GM12878 (cell line): Measurements from ENCODE around the gene PSMB9. TPM values are rescaled to one million over a fixed set of nuclear protein-coding genes. Genes with fewer than 3 reads are reported as not detected.

Experiments
- ATAC-seq: fragments of 200-7000 bp; cut with Tn5 transposase; 3 replicates; pipeline ENCODE4 v1.9.1; 2020; ENCODE audit warnings: mild to moderate bottlenecking, moderate library complexity
- BruUV-seq: library from RNA; stranded (reverse); fragments of 400-500 nt; replicated peaks from 2 replicates; lab custom pipeline; 2021; lab: Mats Ljungman, UMichigan
- CTCF ChIA-PET: fragments of 300-600 bp; sonication (Branson Sonifier 250); formaldehyde crosslinking; extraction: SDS; loops from one replicate; lab custom pipeline; 2021; ENCODE audit warnings: inconsistent platforms; lab: Yijun Ruan, JAX
- POLR2A ChIA-PET: fragments of 350-600 bp; formaldehyde crosslinking; extraction: SDS; loops from one replicate; lab custom pipeline; 2021; ENCODE audit warnings: inconsistent platforms; lab: Charles Lee
- RAD21 ChIA-PET: fragments of 300-600 bp; sonication (Branson Sonifier 250); formaldehyde crosslinking; loops from one replicate; lab custom pipeline; 2023; ENCODE audit warnings: antibody characterized with exemption; ENCODE audit not compliant: unreplicated experiment; lab: Charles Lee
- SMC1A ChIA-PET: fragments of 300-600 bp; sonication (Branson Sonifier 250); formaldehyde crosslinking; loops from one replicate; lab custom pipeline; 2023; ENCODE audit not compliant: unreplicated experiment, uncharacterized antibody; lab: Charles Lee
- DNase-seq: peaks from one replicate; pipeline ENCODE4 v3.0.0-alpha.2; 2011; ENCODE audit warnings: low read depth, low spot score
- FAIRE-seq: peaks from 3 replicates; lab custom pipeline; 2011; peaks lifted over from hg19 to GRCh38; lab: Jason Lieb, UNC
- H2AFZ ChIP-seq: 2 replicates; pipeline ENCODE4 v1.6.0; 2011; ENCODE audit warnings: low read depth, low read length, control low read depth; ENCODE audit not compliant: control insufficient read depth
- H3K27ac ChIP-seq: 2 replicates; pipeline ENCODE4 v1.5.1; 2011; ENCODE audit warnings: control low read depth; ENCODE audit not compliant: control insufficient read depth, insufficient read depth
- H3K27me3 ChIP-seq, 2 experiments: replicated peaks in 1 of 2; 2 replicates each; pipeline versions ENCODE4 v1.6.0 to v1.6.1; 2011; ENCODE audit warnings: low read length in 1 of 2; ENCODE audit not compliant: control insufficient read depth in 2 of 2, insufficient read depth in 2 of 2
- H3K36me3 ChIP-seq, 2 experiments: 2 replicates each; pipeline ENCODE4 v1.5.1; 2011; ENCODE audit warnings: low read length in 1 of 2; ENCODE audit not compliant: control insufficient read depth in 2 of 2, insufficient read depth in 2 of 2
- H3K4me1 ChIP-seq: 2 replicates; pipeline ENCODE4 v1.6.1; 2011; ENCODE audit warnings: mild to moderate bottlenecking, low read length, moderate library complexity, mixed read lengths; ENCODE audit not compliant: control insufficient read depth, insufficient read depth
- H3K4me2 ChIP-seq: 2 replicates; pipeline ENCODE4 v1.6.0; 2011; ENCODE audit warnings: control low read depth; ENCODE audit not compliant: control insufficient read depth, insufficient read depth
- H3K4me3 ChIP-seq: fragments of 200-600 bp; sonication (generic); 2 replicates; pipeline ENCODE4 v1.5.1; 2016
- H3K79me2 ChIP-seq: 2 replicates; pipeline ENCODE4 v1.6.0; 2011; ENCODE audit warnings: low read length; ENCODE audit not compliant: control insufficient read depth, insufficient read depth
- H3K9ac ChIP-seq: 2 replicates; pipeline ENCODE4 v1.8.0; 2011; ENCODE audit warnings: low read length, control low read depth, mixed read lengths; ENCODE audit not compliant: control insufficient read depth, insufficient read depth
- H3K9me3 ChIP-seq: replicated peaks from 3 replicates; pipeline ENCODE4 v1.5.1; 2011; ENCODE audit warnings: mild to moderate bottlenecking, low read length; ENCODE audit not compliant: control insufficient read depth, insufficient read depth
- H4K20me1 ChIP-seq: 2 replicates; pipeline ENCODE4 v1.6.0; 2011; ENCODE audit not compliant: control insufficient read depth, insufficient read depth
- EED ChIP-seq: sonication (generic); IDR thresholded peaks from 2 replicates; pipeline ENCODE4 v1.6.1; 2016; ENCODE audit warnings: antibody characterized with exemption, low read depth
- MTA3 ChIP-seq: IDR thresholded peaks from 2 replicates; pipeline ENCODE4 v1.6.1; 2012; ENCODE audit warnings: low read length, inconsistent platforms, borderline replicate concordance
- MXI1 ChIP-seq: fragments of 150-350 bp; IDR thresholded peaks from 2 replicates; pipeline ENCODE4 v1.6.1; 2011; ENCODE audit warnings: low read depth, mild to moderate bottlenecking, inconsistent platforms, low read length, improper control_type of control experiment
- NBN ChIP-seq: fragments of 450-650 bp; IDR thresholded peaks from 2 replicates; pipeline ENCODE4 v1.6.1; 2016
- NFYB ChIP-seq: IDR thresholded peaks from 2 replicates; pipeline ENCODE4 v1.6.1; 2011; ENCODE audit warnings: low read depth, mild to moderate bottlenecking, low read length, improper control_type of control experiment, moderate library complexity; ENCODE audit not compliant: insufficient read depth
- RBBP5 ChIP-seq: fragments of 200-600 bp; sonication (generic); conservative IDR thresholded peaks from 2 replicates; pipeline ENCODE4 v1.6.1; 2016
- RUNX3 ChIP-seq: IDR thresholded peaks from 2 replicates; pipeline ENCODE4 v1.6.1; 2012; ENCODE audit warnings: low read length, inconsistent platforms
- SPI1 ChIP-seq: IDR thresholded peaks from 2 replicates; pipeline ENCODE4 v1.6.1; 2011; ENCODE audit warnings: low read depth, mild to moderate bottlenecking, low read length, moderate library complexity, borderline replicate concordance; ENCODE audit not compliant: insufficient read depth
- ZNF274 ChIP-seq: IDR thresholded peaks from one replicate; pipeline ENCODE4 v1.8.0; 2011; ENCODE audit not compliant: insufficient read length, insufficient read depth
- ZNF384 ChIP-seq: IDR thresholded peaks from 2 replicates; pipeline ENCODE4 v1.6.1; 2012; ENCODE audit warnings: low read depth, mild to moderate bottlenecking, low read length, improper control_type of control experiment, borderline replicate concordance
- WGBS: methylation state at CpG from one replicate; pipeline ENCODE4 v1.1.6; 2016; ENCODE audit warnings: low lambda C conversion rate; ENCODE audit not compliant: insufficient replicate concordance, insufficient coverage; ENCODE audit errors: missing lambda C conversion rate; 5-methylcytosine and 5-hydroxymethylcytosine counted together
- in situ Hi-C: fragments of 300-500 bp; cut with MboI; formaldehyde crosslinking; loops from 9 replicates; pipeline ENCODE4 v1.14.3; 2018; ENCODE audit warnings: mixed read lengths
- intact Hi-C: fragments of 100-400 bp; cut with micrococcal nuclease; formaldehyde crosslinking; loops from one replicate; pipeline ENCODE4 v1.14.2; 2022; ENCODE audit not compliant: unreplicated experiment
- polyA plus RNA-seq, 11 experiments: library from polyadenylated mRNA; depleted of rRNA in 4 of 11; unstranded in 6 of 11; stranded (reverse) in 5 of 11; fragments of >200 nt; fragmentation: Nextera tagmentation in 4 of 11; fragmentation: Illumina TruSeq in 1 of 11; extraction: Ambion mirVana in 4 of 11; extraction: Trizol in 1 of 11; gene quantifications; 1 replicate in 1 of 11; 2 replicates in 10 of 11; pipeline versions ENCODE4 v1.2.1 to v1.2.3, GENCODE V29; 2011 to 2016; ENCODE audit warnings: inconsistent platforms in 2 of 11, missing spikeins in 2 of 11, low read depth in 1 of 11
- total RNA-seq, 4 experiments: library from RNA; depleted of rRNA in 3 of 4; stranded (reverse); fragments of >200 nt in 3 of 4; fragmentation: Illumina TruSeq in 1 of 4; extraction: Trizol in 1 of 4; gene quantifications; 2 replicates each; pipeline versions ENCODE4 v1.2.1 to v1.2.3, GENCODE V29; 2013 to 2021
- TF ChIP-seq, protein P1 (sequence below): fragments of 450-650 bp; IDR thresholded peaks from 2 replicates; pipeline ENCODE4 v1.6.1; 2017; ENCODE audit warnings: mild to moderate bottlenecking, moderate library complexity
- TF ChIP-seq, protein P2 (sequence below): fragments of 450-650 bp; IDR thresholded peaks from 2 replicates; pipeline ENCODE4 v1.6.1; 2017; ENCODE audit warnings: low read depth, mild to moderate bottlenecking, moderate library complexity

PSMB9 gene
- total and polyA plus RNA-seq, 10 of the 15 experiments (the other 5 are each of a cell fraction or from before 2014, with no cell fraction given), result 167 to 517 (median 275) TPM

DNA sequence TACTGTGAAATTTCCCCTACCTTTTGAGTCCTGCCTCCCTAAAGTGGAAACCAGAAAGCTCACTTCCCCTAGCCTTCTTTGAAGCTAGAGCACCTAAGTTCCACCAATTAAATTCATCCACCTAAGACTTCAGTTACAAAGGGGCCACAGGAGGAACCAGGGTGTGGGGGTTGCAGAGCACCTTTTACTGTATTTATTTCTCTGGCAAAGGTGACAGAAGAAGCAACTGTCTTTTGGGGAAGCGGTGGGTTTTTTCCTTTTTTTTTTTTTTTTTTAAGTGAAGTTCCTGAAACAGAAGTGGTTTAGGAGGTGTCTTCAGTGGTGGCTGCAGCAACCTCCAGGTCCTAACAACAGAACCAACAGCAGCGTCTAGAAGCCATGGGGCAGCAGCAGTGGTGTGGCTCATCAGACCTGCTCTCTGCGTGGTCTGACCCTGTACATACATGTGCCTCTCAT lies 13.1 kb downstream of the PSMB9 start:
- ChIA-PET CTCF (interaction anchor here (0.6 to 6.6 kb wide), 31 partner anchors 8 to 622 kb away, joined by 3 to 311 read pairs (median 13); partner anchors contain the start of genes BRD2, HLA-DMA, PSMB8 and PSMB9), RAD21 (interaction anchor here (0.7 to 7.2 kb wide), 15 partner anchors 11 to 456 kb away, joined by 3 to 236 read pairs (median 15); partner anchors contain the start of genes PSMB8, PSMB9, TAP1 and TAP2), POLR2A (interaction anchor here (0.5 to 4.1 kb wide), 16 partner anchors 7 to 431 kb away, joined by 3 to 56 read pairs (median 5); partner anchors contain the start of genes PSMB8, PSMB9, TAP1 and TAP2), SMC1A (interaction anchor here (0.6 to 6.7 kb wide), 30 partner anchors 10 to 452 kb away, joined by 3 to 226 read pairs (median 9); partner anchors contain the start of genes HLA-DMA, PSMB8, PSMB9 and TAP1)
- no peaks in the 10 kb centered on the region for H3K27me3 ChIP-seq
- no TSS peak for BruUV-seq
- H3K4me3 ChIP-seq, result no peak overlapping the region
- H3K36me3 ChIP-seq, result no peaks in the 10 kb centered on the region
- H3K9ac ChIP-seq, result peak overlapping the region; percentile 71
- H3K4me2 ChIP-seq, result peak overlapping the region; percentile 78
- no peaks in the 10 kb centered on the region for H4K20me1 ChIP-seq
- H3K4me1 ChIP-seq, result peaks cover 23% of the 10 kb centered on the region
- in situ Hi-C loops, result loop anchor here (5.0 kb wide), 1 partner anchor 455 kb away; no protein-coding TSS in a partner anchor
- WGBS, result 0% methylated on average over 3 of the region's 3 CpGs
- peak overlapping the region; percentile 75 for H2AFZ ChIP-seq
- FAIRE-seq (peak; percentile 47), ATAC-seq (peak; percentile 84), DNase-seq (no peak)
- TF ChIP-seq NFYB, result 0 out of 2 replicates have a peak, but pooled peaks have one; percentile 19
- peak; percentile 66; the same call in 1 of the 2 replicates for TF ChIP-seq SPI1
- no peak for TF ChIP-seq ZNF274
- TF ChIP-seq, protein P1, sequence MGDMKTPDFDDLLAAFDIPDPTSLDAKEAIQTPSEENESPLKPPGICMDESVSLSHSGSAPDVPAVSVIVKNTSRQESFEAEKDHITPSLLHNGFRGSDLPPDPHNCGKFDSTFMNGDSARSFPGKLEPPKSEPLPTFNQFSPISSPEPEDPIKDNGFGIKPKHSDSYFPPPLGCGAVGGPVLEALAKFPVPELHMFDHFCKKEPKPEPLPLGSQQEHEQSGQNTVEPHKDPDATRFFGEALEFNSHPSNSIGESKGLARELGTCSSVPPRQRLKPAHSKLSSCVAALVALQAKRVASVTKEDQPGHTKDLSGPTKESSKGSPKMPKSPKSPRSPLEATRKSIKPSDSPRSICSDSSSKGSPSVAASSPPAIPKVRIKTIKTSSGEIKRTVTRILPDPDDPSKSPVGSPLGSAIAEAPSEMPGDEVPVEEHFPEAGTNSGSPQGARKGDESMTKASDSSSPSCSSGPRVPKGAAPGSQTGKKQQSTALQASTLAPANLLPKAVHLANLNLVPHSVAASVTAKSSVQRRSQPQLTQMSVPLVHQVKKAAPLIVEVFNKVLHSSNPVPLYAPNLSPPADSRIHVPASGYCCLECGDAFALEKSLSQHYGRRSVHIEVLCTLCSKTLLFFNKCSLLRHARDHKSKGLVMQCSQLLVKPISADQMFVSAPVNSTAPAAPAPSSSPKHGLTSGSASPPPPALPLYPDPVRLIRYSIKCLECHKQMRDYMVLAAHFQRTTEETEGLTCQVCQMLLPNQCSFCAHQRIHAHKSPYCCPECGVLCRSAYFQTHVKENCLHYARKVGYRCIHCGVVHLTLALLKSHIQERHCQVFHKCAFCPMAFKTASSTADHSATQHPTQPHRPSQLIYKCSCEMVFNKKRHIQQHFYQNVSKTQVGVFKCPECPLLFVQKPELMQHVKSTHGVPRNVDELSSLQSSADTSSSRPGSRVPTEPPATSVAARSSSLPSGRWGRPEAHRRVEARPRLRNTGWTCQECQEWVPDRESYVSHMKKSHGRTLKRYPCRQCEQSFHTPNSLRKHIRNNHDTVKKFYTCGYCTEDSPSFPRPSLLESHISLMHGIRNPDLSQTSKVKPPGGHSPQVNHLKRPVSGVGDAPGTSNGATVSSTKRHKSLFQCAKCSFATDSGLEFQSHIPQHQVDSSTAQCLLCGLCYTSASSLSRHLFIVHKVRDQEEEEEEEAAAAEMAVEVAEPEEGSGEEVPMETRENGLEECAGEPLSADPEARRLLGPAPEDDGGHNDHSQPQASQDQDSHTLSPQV, result no peak
- peak; percentile 69; the same call in 1 of the 2 replicates for TF ChIP-seq MTA3
- 0 out of 2 replicates have a peak, but pooled peaks have one; percentile 18 for TF ChIP-seq EED
- TF ChIP-seq ZNF384, result peak; percentile 50; the same call in 1 of the 2 replicates
- TF ChIP-seq RUNX3, result peak; percentile 27; the same call in 1 of the 2 replicates
- TF ChIP-seq RBBP5, result no peak
- TF ChIP-seq, protein P2, sequence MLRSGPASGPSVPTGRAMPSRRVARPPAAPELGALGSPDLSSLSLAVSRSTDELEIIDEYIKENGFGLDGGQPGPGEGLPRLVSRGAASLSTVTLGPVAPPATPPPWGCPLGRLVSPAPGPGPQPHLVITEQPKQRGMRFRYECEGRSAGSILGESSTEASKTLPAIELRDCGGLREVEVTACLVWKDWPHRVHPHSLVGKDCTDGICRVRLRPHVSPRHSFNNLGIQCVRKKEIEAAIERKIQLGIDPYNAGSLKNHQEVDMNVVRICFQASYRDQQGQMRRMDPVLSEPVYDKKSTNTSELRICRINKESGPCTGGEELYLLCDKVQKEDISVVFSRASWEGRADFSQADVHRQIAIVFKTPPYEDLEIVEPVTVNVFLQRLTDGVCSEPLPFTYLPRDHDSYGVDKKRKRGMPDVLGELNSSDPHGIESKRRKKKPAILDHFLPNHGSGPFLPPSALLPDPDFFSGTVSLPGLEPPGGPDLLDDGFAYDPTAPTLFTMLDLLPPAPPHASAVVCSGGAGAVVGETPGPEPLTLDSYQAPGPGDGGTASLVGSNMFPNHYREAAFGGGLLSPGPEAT, result 0 out of 2 replicates have a peak, but pooled peaks have one; percentile 15
- TF ChIP-seq NBN, result 0 out of 2 replicates have a peak, but pooled peaks have one; percentile 29
- TF ChIP-seq MXI1, result 0 out of 2 replicates have a peak, but pooled peaks have one; percentile 35
- intact Hi-C loops, result loop anchor here (5.0 kb wide), 4 partner anchors 40 to 455 kb away; partner anchors contain the start of gene HLA-DRA
- H3K9me3 ChIP-seq, result no peaks in the 10 kb centered on the region
- H3K79me2 ChIP-seq, result no peaks in the 10 kb centered on the region
- H3K27ac ChIP-seq, result peak overlapping the region; percentile 73
